Uterus (tissue), 2 donors: ENCODE data around the gene HTD2.

Experiments used
- CTCF ChIP-seq, 4 experiments: fragments of 200-600 bp in 2 of 4; fragments of 450-650 bp in 2 of 4; sonication (generic) in 2 of 4; IDR thresholded peaks; one replicate each; pipeline ENCODE4 v1.5.1; 2016 to 2019; ENCODE audit warnings: antibody characterized with exemption in 4 of 4, mild to moderate bottlenecking in 2 of 4, moderate library complexity in 1 of 4
- POLR2A ChIP-seq, 2 donors: fragments of 450-650 bp; IDR thresholded peaks; one replicate each; pipeline ENCODE4 v1.6.1; 2016; ENCODE audit warnings: antibody characterized with exemption in 2 of 2, mild to moderate bottlenecking in 1 of 2, moderate library complexity in 1 of 2

GRCh38 chr3:58322793-58323192 is 16.5 kb downstream of the HTD2 start:
- no peak for TF ChIP-seq CTCF (IDR thresholded peaks at IDR 0.05)
- no peak for TF ChIP-seq POLR2A (IDR thresholded peaks at IDR 0.05)
